H9 (cell line): ENCODE results near the gene ITPK1. TPM values are rescaled to one million over a fixed set of nuclear protein-coding genes. Genes with fewer than 3 reads are reported as not detected.

Experiments used
- DNase-seq: peaks from one replicate; pipeline ENCODE4 v3.0.0-alpha.2; 2017
- H2AFZ ChIP-seq: one replicate; pipeline ENCODE4 v1.6.1; 2013; ENCODE audit warnings: mild to moderate bottlenecking, low read length, control low read depth, moderate library complexity
- H2AK5ac ChIP-seq: 2 replicates; pipeline ENCODE4 v1.6.1; 2013; ENCODE audit warnings: low read length, control low read depth, mixed read lengths; ENCODE audit not compliant: insufficient read length
- H2BK120ac ChIP-seq: one replicate; pipeline ENCODE4 v1.6.1; 2013; ENCODE audit warnings: low read depth, mild to moderate bottlenecking, low read length, control low read depth, inconsistent platforms; ENCODE audit not compliant: poor library complexity, severe bottlenecking
- H2BK12ac ChIP-seq: 2 replicates; pipeline ENCODE4 v1.6.1; 2013; ENCODE audit warnings: low read length, control low read depth, mixed read lengths, low read depth; ENCODE audit not compliant: insufficient read length
- H2BK15ac ChIP-seq: 2 replicates; pipeline ENCODE4 v1.6.1; 2013; ENCODE audit warnings: low read depth, low read length, control low read depth
- H2BK20ac ChIP-seq: one replicate; pipeline ENCODE4 v1.6.1; 2013; ENCODE audit warnings: low read depth, mild to moderate bottlenecking, low read length, control low read depth, inconsistent platforms; ENCODE audit not compliant: poor library complexity, severe bottlenecking
- H2BK5ac ChIP-seq: 2 replicates; pipeline ENCODE4 v1.6.1; 2013; ENCODE audit warnings: low read length, control low read depth, mixed read lengths; ENCODE audit not compliant: insufficient read length
- H3K14ac ChIP-seq: 2 replicates; pipeline ENCODE4 v1.6.1; 2013; ENCODE audit warnings: low read length, control low read depth; ENCODE audit not compliant: insufficient read depth
- H3K18ac ChIP-seq: 2 replicates; pipeline ENCODE4 v1.6.1; 2013; ENCODE audit warnings: low read depth, mild to moderate bottlenecking, mixed read lengths, low read length, control low read depth; ENCODE audit not compliant: insufficient read length
- H3K23ac ChIP-seq: 2 replicates; pipeline ENCODE4 v1.6.1; 2013; ENCODE audit warnings: low read length, control low read depth, mixed read lengths, low read depth; ENCODE audit not compliant: insufficient read length
- H3K23me2 ChIP-seq: 2 replicates; pipeline ENCODE4 v1.6.1; 2013; ENCODE audit warnings: low read depth, mild to moderate bottlenecking, mixed read lengths, low read length, control low read depth; ENCODE audit not compliant: insufficient read length, poor library complexity, severe bottlenecking
- H3K27ac ChIP-seq: 2 replicates; pipeline ENCODE4 v1.5.1; 2013; ENCODE audit warnings: low read length, control low read depth, mixed read lengths, low read depth; ENCODE audit not compliant: insufficient read length
- H3K27me3 ChIP-seq: 2 replicates; pipeline ENCODE4 v1.6.1; 2013; ENCODE audit warnings: low read length, control low read depth, inconsistent platforms; ENCODE audit not compliant: insufficient read depth
- H3K4ac ChIP-seq: 2 replicates; pipeline ENCODE4 v1.6.1; 2013; ENCODE audit warnings: low read depth, mild to moderate bottlenecking, control low read depth, inconsistent platforms, low read length, moderate library complexity
- H3K4me1 ChIP-seq: 2 replicates; pipeline ENCODE4 v1.6.1; 2013; ENCODE audit warnings: low read length, control low read depth, inconsistent platforms; ENCODE audit not compliant: insufficient read depth
- H3K4me2 ChIP-seq: 2 replicates; pipeline ENCODE4 v1.6.1; 2013; ENCODE audit warnings: low read length, control low read depth, mixed read lengths; ENCODE audit not compliant: insufficient read length, insufficient read depth
- H3K56ac ChIP-seq: 2 replicates; pipeline ENCODE4 v1.6.1; 2013; ENCODE audit warnings: low read depth, mild to moderate bottlenecking, mixed read lengths, low read length, control low read depth; ENCODE audit not compliant: insufficient read length
- H3K79me1 ChIP-seq: 2 replicates; pipeline ENCODE4 v1.6.1; 2013; ENCODE audit warnings: low read depth, mild to moderate bottlenecking, moderate library complexity, low read length, control low read depth, inconsistent platforms; ENCODE audit not compliant: insufficient read depth, poor library complexity, severe bottlenecking
- H3K79me2 ChIP-seq: 2 replicates; pipeline ENCODE4 v1.6.1; 2013; ENCODE audit warnings: low read length, control low read depth, inconsistent platforms; ENCODE audit not compliant: insufficient read depth
- H3K9ac ChIP-seq: 2 replicates; pipeline ENCODE4 v1.6.1; 2013; ENCODE audit warnings: low read length, control low read depth, mixed read lengths; ENCODE audit not compliant: insufficient read length; ENCODE audit errors: extremely low read depth
- H3K9me3 ChIP-seq: one replicate; pipeline ENCODE4 v1.6.1; 2013; ENCODE audit warnings: low read depth, low read length, inconsistent platforms; ENCODE audit not compliant: control insufficient read depth
- H3T11ph ChIP-seq: one replicate; pipeline ENCODE4 v1.6.1; 2013; ENCODE audit warnings: mild to moderate bottlenecking, low read length, control low read depth, inconsistent platforms
- H4K20me1 ChIP-seq: one replicate; pipeline ENCODE4 v1.6.1; 2013; ENCODE audit not compliant: control insufficient read depth, insufficient read length, insufficient read depth
- H4K5ac ChIP-seq: 2 replicates; pipeline ENCODE4 v1.6.1; 2013; ENCODE audit warnings: low read depth, mild to moderate bottlenecking, mixed read lengths, low read length, control low read depth; ENCODE audit not compliant: insufficient read length
- H4K8ac ChIP-seq: replicated peaks from 2 replicates; pipeline ENCODE4 v1.6.1; 2013; ENCODE audit warnings: low read length, control low read depth, mixed read lengths, low read depth; ENCODE audit not compliant: insufficient read length
- H4K91ac ChIP-seq: 2 replicates; pipeline ENCODE4 v1.6.1; 2013; ENCODE audit warnings: low read depth, mild to moderate bottlenecking, moderate library complexity, mixed read lengths, low read length, control low read depth; ENCODE audit not compliant: insufficient read length
- H3K27ac Mint-ChIP-seq, 3 experiments: 2 replicates in 2 of 3; 3 replicates in 1 of 3; pipeline ENCODE4 v1.8.0; 2020 to 2021; ENCODE audit warnings: mixed read lengths in 3 of 3, mild to moderate bottlenecking in 1 of 3, moderate library complexity in 1 of 3
- H3K27me3 Mint-ChIP-seq: 2 replicates; pipeline ENCODE4 v1.8.0; 2021; ENCODE audit warnings: low read depth, mild to moderate bottlenecking, moderate library complexity, mixed read lengths
- H3K36me3 Mint-ChIP-seq, 3 experiments: 2 replicates in 2 of 3; 3 replicates in 1 of 3; pipeline ENCODE4 v1.8.0; 2020 to 2021; ENCODE audit warnings: low read depth in 3 of 3, mixed read lengths in 3 of 3; ENCODE audit not compliant: insufficient read depth in 1 of 3
- H3K4me1 Mint-ChIP-seq, 2 experiments: 2 replicates each; pipeline ENCODE4 v1.8.0; 2020; ENCODE audit warnings: mixed read lengths in 2 of 2
- H3K4me3 Mint-ChIP-seq, 2 experiments: 2 replicates in 1 of 2; 3 replicates in 1 of 2; pipeline ENCODE4 v1.8.0; 2020 to 2021; ENCODE audit warnings: mild to moderate bottlenecking in 2 of 2, mixed read lengths in 2 of 2, moderate library complexity in 1 of 2
- H3K9me3 Mint-ChIP-seq, 2 experiments: 2 replicates in 1 of 2; 3 replicates in 1 of 2; pipeline ENCODE4 v1.8.0; 2020; ENCODE audit warnings: mild to moderate bottlenecking in 2 of 2, mixed read lengths in 2 of 2, moderate library complexity in 1 of 2
- CTCF ChIP-seq: fragments of 200-600 bp; sonication (generic); conservative IDR thresholded peaks from 3 replicates; pipeline ENCODE4 v1.8.0; 2021; ENCODE audit warnings: antibody characterized with exemption, mild to moderate bottlenecking
- WGBS: extraction: QIAGEN DNeasy Blood & Tissue Kit; methylation state at CpG from one replicate; pipeline ENCODE4 v1.1.7; 2013; ENCODE audit warnings: missing lambda C conversion rate, low lambda C conversion rate, mixed read lengths; ENCODE audit not compliant: insufficient read length; ENCODE audit errors: extremely low coverage; 5-methylcytosine and 5-hydroxymethylcytosine counted together
- total RNA-seq: library from RNA; stranded (reverse); gene quantifications from 2 replicates; pipeline ENCODE4 v1.2.1, GENCODE V29; 2021

ITPK1 gene
- total RNA-seq, 1 experiment from 2014 or later = 92.7 TPM

- Mint-ChIP-seq H3K9me3 (peaks cover 1 to 2% of the 10 kb centered on the region in 2 experiments; a peak in 4 of 5 replicates), H3K4me1 (peaks cover 2 to 5% of the 10 kb centered on the region in 2 experiments; a peak in 2 of 4 replicates), H3K27me3 (no peaks in the 10 kb centered on the region), H3K27ac (peak overlapping the region in 1 of 3 experiments; percentile 74; a peak in 2 of 7 replicates), H3K4me3 (no peak overlapping the region), H3K36me3 (peaks cover 15 to 34% (median 16%) of the 10 kb centered on the region in 3 experiments)
- H3K18ac ChIP-seq = no peak overlapping the region
- no peak overlapping the region for H3K23ac ChIP-seq
- no peak overlapping the region for H2AFZ ChIP-seq
- H3K4ac ChIP-seq = no peak overlapping the region
- TF ChIP-seq CTCF = no peak
- no peak overlapping the region for H2BK5ac ChIP-seq
- WGBS = no CpG with 5 or more reads among the region's 6 CpGs
- no peaks in the 10 kb centered on the region; the same call in 1 of the 2 replicates for H3K79me2 ChIP-seq
- H3K9ac ChIP-seq = no peak overlapping the region
- no peaks in the 10 kb centered on the region for H3K9me3 ChIP-seq
- H2BK15ac ChIP-seq = no peak overlapping the region
- no peak overlapping the region for H2BK20ac ChIP-seq
- H2BK120ac ChIP-seq = no peak overlapping the region
- H2AK5ac ChIP-seq = no peak overlapping the region
- no peak overlapping the region for H3K14ac ChIP-seq
- H3K23me2 ChIP-seq = no peaks in the 10 kb centered on the region
- H3K79me1 ChIP-seq = no peaks in the 10 kb centered on the region
- no peaks in the 10 kb centered on the region for H4K20me1 ChIP-seq
- no peaks in the 10 kb centered on the region for H3K27me3 ChIP-seq
- H4K91ac ChIP-seq = no peak overlapping the region
- no peak overlapping the region for H4K8ac ChIP-seq
- DNase-seq = no peak
- H4K5ac ChIP-seq = no peak overlapping the region
- no peak overlapping the region for H2BK12ac ChIP-seq
- H3K4me1 ChIP-seq = no peaks in the 10 kb centered on the region
- H3K27ac ChIP-seq = no peak overlapping the region
- H3K4me2 ChIP-seq = no peak overlapping the region
- H3K56ac ChIP-seq = no peak overlapping the region
- H3T11ph ChIP-seq = no peak overlapping the region
These were observed 129.2 kb downstream of the ITPK1 start for GRCh38 chr14:92986254-92987147.
